ENCODE data around the gene IDNK. TPM values are rescaled to one million over a fixed set of nuclear protein-coding genes. Genes with fewer than 3 reads are reported as not detected.
A peak's percentile ranks its signal among the peaks of the same experiment; 100 is the strongest.

Gene IDNK
- total RNA-seq, 1 experiment from 2014 or later: 0.50 TPM

DNA sequence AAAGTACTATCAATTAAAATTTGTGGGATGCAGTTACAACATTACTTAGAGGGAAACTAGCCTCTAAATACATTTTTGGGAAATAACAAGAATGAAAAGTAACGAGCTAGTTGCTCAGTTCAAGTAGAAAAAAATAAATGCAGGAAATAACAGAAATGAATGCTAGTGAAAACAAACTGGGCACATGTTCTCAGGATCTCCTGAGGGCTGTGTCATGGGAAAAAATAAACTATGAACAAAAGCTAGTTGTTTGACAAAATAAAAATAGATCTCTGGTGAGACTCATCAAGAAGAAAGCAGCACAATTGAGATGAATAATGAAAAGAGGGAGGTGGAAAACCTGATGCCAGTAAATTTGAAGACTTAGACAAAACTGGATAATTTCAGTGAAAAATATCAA lies 16.3 kb downstream of the IDNK start (continued):
- TF ChIP-seq, protein P1, sequence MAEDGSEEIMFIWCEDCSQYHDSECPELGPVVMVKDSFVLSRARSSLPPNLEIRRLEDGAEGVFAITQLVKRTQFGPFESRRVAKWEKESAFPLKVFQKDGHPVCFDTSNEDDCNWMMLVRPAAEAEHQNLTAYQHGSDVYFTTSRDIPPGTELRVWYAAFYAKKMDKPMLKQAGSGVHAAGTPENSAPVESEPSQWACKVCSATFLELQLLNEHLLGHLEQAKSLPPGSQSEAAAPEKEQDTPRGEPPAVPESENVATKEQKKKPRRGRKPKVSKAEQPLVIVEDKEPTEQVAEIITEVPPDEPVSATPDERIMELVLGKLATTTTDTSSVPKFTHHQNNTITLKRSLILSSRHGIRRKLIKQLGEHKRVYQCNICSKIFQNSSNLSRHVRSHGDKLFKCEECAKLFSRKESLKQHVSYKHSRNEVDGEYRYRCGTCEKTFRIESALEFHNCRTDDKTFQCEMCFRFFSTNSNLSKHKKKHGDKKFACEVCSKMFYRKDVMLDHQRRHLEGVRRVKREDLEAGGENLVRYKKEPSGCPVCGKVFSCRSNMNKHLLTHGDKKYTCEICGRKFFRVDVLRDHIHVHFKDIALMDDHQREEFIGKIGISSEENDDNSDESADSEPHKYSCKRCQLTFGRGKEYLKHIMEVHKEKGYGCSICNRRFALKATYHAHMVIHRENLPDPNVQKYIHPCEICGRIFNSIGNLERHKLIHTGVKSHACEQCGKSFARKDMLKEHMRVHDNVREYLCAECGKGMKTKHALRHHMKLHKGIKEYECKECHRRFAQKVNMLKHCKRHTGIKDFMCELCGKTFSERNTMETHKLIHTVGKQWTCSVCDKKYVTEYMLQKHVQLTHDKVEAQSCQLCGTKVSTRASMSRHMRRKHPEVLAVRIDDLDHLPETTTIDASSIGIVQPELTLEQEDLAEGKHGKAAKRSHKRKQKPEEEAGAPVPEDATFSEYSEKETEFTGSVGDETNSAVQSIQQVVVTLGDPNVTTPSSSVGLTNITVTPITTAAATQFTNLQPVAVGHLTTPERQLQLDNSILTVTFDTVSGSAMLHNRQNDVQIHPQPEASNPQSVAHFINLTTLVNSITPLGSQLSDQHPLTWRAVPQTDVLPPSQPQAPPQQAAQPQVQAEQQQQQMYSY (CRISPR knock-in tag; IDR thresholded peaks at IDR 0.05): no peak
- TF ChIP-seq ZNF121 (CRISPR knock-in tag; IDR thresholded peaks at IDR 0.05) (no peak), OVOL2 (CRISPR knock-in tag; IDR thresholded peaks at IDR 0.05; ENCODE audit: borderline replicate concordance) (no peak)
- TF ChIP-seq, protein P2, sequence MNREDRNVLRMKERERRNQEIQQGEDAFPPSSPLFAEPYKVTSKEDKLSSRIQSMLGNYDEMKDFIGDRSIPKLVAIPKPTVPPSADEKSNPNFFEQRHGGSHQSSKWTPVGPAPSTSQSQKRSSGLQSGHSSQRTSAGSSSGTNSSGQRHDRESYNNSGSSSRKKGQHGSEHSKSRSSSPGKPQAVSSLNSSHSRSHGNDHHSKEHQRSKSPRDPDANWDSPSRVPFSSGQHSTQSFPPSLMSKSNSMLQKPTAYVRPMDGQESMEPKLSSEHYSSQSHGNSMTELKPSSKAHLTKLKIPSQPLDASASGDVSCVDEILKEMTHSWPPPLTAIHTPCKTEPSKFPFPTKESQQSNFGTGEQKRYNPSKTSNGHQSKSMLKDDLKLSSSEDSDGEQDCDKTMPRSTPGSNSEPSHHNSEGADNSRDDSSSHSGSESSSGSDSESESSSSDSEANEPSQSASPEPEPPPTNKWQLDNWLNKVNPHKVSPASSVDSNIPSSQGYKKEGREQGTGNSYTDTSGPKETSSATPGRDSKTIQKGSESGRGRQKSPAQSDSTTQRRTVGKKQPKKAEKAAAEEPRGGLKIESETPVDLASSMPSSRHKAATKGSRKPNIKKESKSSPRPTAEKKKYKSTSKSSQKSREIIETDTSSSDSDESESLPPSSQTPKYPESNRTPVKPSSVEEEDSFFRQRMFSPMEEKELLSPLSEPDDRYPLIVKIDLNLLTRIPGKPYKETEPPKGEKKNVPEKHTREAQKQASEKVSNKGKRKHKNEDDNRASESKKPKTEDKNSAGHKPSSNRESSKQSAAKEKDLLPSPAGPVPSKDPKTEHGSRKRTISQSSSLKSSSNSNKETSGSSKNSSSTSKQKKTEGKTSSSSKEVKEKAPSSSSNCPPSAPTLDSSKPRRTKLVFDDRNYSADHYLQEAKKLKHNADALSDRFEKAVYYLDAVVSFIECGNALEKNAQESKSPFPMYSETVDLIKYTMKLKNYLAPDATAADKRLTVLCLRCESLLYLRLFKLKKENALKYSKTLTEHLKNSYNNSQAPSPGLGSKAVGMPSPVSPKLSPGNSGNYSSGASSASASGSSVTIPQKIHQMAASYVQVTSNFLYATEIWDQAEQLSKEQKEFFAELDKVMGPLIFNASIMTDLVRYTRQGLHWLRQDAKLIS (CRISPR knock-in tag; IDR thresholded peaks at IDR 0.05; ENCODE audit: borderline replicate concordance): no peak

DNA sequence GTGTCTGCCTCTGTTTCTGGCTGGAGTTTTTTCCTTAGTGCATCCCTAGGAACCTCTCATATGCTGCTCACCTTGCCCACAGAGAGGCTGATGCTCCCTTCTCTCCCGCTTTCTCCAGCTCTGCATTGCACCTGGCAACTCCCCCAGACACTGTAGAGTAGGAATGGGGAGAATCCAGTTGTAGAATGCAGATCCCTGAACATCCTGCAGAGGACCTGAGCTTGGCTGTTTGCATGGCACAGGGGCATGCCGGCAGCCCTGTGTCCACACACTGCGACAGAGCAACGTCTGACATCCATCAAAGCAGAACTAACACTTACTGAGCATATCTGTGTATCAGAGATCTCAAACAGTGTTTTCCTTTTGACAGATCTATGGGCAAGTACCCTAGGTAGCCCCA lies 19.9 kb downstream of the IDNK start:
- Mint-ChIP-seq H3K27ac (peak overlapping the region; percentile 59), H3K27me3 (ENCODE audit: low read depth) (no peaks in the 10 kb centered on the region), H3K9me3 (no peaks in the 10 kb centered on the region), H3K36me3 (no peaks in the 10 kb centered on the region), H3K4me1 (0 out of 2 replicates have a peak, but pooled peaks cover 4% of the 10 kb centered on the region), H3K4me3 (no peak overlapping the region)
- DNase-seq (ENCODE audit: low spot score) (peak; percentile 11), ATAC-seq (peak; percentile 84)
- TF ChIP-seq, protein P3, sequence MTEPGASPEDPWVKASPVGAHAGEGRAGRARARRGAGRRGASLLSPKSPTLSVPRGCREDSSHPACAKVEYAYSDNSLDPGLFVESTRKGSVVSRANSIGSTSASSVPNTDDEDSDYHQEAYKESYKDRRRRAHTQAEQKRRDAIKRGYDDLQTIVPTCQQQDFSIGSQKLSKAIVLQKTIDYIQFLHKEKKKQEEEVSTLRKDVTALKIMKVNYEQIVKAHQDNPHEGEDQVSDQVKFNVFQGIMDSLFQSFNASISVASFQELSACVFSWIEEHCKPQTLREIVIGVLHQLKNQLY (CRISPR knock-in tag; IDR thresholded peaks at IDR 0.05): no peak
- TF ChIP-seq FOXJ3 (CRISPR knock-in tag; IDR thresholded peaks at IDR 0.05; ENCODE audit: borderline replicate concordance): no peak
- TF ChIP-seq, protein P4, sequence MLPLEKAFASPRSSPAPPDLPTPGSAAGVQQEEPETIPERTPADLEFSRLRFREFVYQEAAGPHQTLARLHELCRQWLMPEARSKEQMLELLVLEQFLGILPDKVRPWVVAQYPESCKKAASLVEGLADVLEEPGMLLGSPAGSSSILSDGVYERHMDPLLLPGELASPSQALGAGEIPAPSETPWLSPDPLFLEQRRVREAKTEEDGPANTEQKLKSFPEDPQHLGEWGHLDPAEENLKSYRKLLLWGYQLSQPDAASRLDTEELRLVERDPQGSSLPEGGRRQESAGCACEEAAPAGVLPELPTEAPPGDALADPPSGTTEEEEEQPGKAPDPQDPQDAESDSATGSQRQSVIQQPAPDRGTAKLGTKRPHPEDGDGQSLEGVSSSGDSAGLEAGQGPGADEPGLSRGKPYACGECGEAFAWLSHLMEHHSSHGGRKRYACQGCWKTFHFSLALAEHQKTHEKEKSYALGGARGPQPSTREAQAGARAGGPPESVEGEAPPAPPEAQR (CRISPR knock-in tag; IDR thresholded peaks at IDR 0.05): no peak
- TF ChIP-seq ZNF423 (CRISPR knock-in tag; IDR thresholded peaks at IDR 0.05): no peak
- ChIA-PET CTCF (interaction anchor here (1.1 to 2.6 kb wide), 4 partner anchors 14 to 423 kb away, joined by 3 to 13 read pairs (median 3); no protein-coding TSS in a partner anchor), POLR2A (interaction anchor here (0.7 kb wide), 1 partner anchor 11 kb away, joined by 3 read pairs; no protein-coding TSS in a partner anchor)

DNA sequence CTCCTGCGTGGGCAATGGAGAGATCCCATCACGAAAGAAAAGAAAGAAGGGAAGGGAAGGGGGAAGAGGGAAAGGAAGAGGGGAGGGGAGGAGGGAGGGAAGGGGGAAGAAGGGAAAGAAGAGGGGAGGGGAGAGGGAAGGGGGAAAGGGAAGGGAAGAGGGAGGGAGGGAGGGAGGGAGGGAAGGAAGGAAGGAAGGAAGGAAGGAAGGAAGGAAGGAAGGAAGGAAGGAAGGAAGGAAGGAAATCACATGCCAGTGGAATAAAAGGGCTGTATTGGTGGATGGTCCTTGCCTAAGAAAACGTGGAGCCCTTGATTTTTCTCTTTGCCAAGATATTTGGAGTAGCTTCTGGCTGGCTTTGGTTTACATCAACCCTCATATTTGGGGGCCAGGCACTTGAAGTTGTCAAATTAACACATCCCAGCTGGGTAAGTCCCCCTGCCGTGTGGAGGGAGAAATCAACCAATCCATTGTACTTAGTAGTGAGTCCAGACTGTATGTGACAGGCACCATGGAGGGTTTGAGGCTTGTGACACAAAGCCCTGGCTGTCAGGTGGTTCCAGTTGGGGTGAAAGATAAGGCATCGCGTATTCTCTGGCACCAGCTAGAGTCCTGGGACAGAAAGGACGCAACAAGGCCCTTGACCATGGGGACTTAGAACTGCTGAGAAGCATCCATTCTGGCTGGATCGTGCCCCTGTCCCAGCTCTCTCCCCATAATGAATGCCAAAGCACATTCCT lies 23.7 kb downstream of the IDNK start:
- DNase-seq (ENCODE audit: low spot score) (no peak), ATAC-seq (no peak)
- CTCF ChIA-PET: interaction anchor here (4.6 kb wide), 1 partner anchor 26 kb away, joined by 71 read pairs; no protein-coding TSS in a partner anchor
- Mint-ChIP-seq H3K4me1 (peaks cover 8% of the 10 kb centered on the region), H3K27ac (no peak overlapping the region), H3K27me3 (ENCODE audit: low read depth) (no peaks in the 10 kb centered on the region), H3K36me3 (peaks cover 14% of the 10 kb centered on the region), H3K9me3 (peaks cover 2% of the 10 kb centered on the region), H3K4me3 (no peak overlapping the region)
- POLR2A ChIA-PET: no interaction called here
- TF ChIP-seq ZNF232 (CRISPR knock-in tag; IDR thresholded peaks at IDR 0.05) (no peak), GABPB1 (CRISPR knock-in tag; IDR thresholded peaks at IDR 0.05) (no peak), ZBTB21 (CRISPR knock-in tag; IDR thresholded peaks at IDR 0.05; ENCODE audit: borderline replicate concordance) (no peak), RORB (CRISPR knock-in tag; IDR thresholded peaks at IDR 0.05) (no peak)
- TF ChIP-seq, protein P5, sequence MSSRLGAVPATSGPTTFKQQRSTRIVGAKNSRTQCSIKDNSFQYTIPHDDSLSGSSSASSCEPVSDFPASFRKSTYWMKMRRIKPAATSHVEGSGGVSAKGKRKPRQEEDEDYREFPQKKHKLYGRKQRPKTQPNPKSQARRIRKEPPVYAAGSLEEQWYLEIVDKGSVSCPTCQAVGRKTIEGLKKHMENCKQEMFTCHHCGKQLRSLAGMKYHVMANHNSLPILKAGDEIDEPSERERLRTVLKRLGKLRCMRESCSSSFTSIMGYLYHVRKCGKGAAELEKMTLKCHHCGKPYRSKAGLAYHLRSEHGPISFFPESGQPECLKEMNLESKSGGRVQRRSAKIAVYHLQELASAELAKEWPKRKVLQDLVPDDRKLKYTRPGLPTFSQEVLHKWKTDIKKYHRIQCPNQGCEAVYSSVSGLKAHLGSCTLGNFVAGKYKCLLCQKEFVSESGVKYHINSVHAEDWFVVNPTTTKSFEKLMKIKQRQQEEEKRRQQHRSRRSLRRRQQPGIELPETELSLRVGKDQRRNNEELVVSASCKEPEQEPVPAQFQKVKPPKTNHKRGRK (CRISPR knock-in tag; IDR thresholded peaks at IDR 0.05; ENCODE audit: borderline replicate concordance): no peak
- TF ChIP-seq, protein P6, sequence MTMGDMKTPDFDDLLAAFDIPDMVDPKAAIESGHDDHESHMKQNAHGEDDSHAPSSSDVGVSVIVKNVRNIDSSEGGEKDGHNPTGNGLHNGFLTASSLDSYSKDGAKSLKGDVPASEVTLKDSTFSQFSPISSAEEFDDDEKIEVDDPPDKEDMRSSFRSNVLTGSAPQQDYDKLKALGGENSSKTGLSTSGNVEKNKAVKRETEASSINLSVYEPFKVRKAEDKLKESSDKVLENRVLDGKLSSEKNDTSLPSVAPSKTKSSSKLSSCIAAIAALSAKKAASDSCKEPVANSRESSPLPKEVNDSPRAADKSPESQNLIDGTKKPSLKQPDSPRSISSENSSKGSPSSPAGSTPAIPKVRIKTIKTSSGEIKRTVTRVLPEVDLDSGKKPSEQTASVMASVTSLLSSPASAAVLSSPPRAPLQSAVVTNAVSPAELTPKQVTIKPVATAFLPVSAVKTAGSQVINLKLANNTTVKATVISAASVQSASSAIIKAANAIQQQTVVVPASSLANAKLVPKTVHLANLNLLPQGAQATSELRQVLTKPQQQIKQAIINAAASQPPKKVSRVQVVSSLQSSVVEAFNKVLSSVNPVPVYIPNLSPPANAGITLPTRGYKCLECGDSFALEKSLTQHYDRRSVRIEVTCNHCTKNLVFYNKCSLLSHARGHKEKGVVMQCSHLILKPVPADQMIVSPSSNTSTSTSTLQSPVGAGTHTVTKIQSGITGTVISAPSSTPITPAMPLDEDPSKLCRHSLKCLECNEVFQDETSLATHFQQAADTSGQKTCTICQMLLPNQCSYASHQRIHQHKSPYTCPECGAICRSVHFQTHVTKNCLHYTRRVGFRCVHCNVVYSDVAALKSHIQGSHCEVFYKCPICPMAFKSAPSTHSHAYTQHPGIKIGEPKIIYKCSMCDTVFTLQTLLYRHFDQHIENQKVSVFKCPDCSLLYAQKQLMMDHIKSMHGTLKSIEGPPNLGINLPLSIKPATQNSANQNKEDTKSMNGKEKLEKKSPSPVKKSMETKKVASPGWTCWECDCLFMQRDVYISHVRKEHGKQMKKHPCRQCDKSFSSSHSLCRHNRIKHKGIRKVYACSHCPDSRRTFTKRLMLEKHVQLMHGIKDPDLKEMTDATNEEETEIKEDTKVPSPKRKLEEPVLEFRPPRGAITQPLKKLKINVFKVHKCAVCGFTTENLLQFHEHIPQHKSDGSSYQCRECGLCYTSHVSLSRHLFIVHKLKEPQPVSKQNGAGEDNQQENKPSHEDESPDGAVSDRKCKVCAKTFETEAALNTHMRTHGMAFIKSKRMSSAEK (CRISPR knock-in tag; IDR thresholded peaks at IDR 0.05; ENCODE audit: borderline replicate concordance): no peak
- TF ChIP-seq, protein P7, sequence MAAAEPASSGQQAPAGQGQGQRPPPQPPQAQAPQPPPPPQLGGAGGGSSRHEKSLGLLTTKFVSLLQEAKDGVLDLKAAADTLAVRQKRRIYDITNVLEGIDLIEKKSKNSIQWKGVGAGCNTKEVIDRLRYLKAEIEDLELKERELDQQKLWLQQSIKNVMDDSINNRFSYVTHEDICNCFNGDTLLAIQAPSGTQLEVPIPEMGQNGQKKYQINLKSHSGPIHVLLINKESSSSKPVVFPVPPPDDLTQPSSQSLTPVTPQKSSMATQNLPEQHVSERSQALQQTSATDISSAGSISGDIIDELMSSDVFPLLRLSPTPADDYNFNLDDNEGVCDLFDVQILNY (CRISPR knock-in tag; IDR thresholded peaks at IDR 0.05): no peak

Data from WTC11 (cell line).